ENCODE measurements around the gene PARD6A.
A peak's percentile ranks its signal among the peaks of the same experiment; 100 is the strongest.

PARD6A gene

GRCh38 chr16:67707210-67707609 lies 46.5 kb downstream of the PARD6A start:
- TF ChIP-seq, protein P1, sequence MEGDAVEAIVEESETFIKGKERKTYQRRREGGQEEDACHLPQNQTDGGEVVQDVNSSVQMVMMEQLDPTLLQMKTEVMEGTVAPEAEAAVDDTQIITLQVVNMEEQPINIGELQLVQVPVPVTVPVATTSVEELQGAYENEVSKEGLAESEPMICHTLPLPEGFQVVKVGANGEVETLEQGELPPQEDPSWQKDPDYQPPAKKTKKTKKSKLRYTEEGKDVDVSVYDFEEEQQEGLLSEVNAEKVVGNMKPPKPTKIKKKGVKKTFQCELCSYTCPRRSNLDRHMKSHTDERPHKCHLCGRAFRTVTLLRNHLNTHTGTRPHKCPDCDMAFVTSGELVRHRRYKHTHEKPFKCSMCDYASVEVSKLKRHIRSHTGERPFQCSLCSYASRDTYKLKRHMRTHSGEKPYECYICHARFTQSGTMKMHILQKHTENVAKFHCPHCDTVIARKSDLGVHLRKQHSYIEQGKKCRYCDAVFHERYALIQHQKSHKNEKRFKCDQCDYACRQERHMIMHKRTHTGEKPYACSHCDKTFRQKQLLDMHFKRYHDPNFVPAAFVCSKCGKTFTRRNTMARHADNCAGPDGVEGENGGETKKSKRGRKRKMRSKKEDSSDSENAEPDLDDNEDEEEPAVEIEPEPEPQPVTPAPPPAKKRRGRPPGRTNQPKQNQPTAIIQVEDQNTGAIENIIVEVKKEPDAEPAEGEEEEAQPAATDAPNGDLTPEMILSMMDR (conservative IDR thresholded peaks at IDR 0.05; ENCODE audit: low read depth): no peak
- no peak for DNase-seq (ENCODE audit: low spot score)
- ChIA-PET POLR2A (ENCODE audit: low non-redundant PET) (no interaction called here), CTCF (no interaction called here)
- no peak overlapping the region for H3K27ac ChIP-seq

- TF ChIP-seq, protein P1 (conservative IDR thresholded peaks at IDR 0.05; ENCODE audit: low read depth): no peak
- H3K27ac ChIP-seq: no peak overlapping the region
- CTCF ChIA-PET: interaction anchor here (1.4 kb wide), 1 partner anchor 108 kb away, joined by 3 read pairs; no protein-coding TSS in a partner anchor
- POLR2A ChIA-PET (ENCODE audit: low non-redundant PET): no interaction called here
- no peak for DNase-seq (ENCODE audit: low spot score)
Observed at GRCh38 chr16:67707790-67708189, 47.0 kb downstream of the PARD6A start.

GRCh38 chr16:67708368-67708771 lies 47.6 kb downstream of the PARD6A start:
- no peak for DNase-seq (ENCODE audit: low spot score)
- TF ChIP-seq, protein P1 (conservative IDR thresholded peaks at IDR 0.05; ENCODE audit: low read depth): no peak
- H3K27ac ChIP-seq: peak overlapping the region; percentile 26; the same call in 1 of the 2 replicates
- CTCF ChIA-PET: interaction anchor here (1.4 kb wide), 1 partner anchor 108 kb away, joined by 3 read pairs; no protein-coding TSS in a partner anchor
- POLR2A ChIA-PET (ENCODE audit: low non-redundant PET): no interaction called here

DNA sequence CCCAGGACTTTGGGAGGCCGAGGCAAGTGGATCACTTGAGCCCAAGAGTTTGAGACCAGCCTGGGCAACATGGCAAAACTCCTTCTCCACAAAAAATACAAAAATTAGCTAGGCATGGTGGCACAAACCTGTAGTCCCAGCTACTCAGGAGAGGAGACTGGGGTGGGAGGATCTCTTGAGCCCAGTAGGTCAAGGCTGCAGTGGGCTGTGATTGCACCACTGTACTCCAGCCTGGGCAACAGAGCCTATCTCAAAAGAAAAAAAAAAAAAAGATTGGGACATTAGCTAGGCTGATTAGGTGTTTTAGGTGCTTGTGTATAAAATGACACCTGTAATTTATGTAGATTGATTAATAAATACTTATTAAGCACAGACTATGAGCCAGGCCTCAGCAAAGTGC lies 48.3 kb downstream of the PARD6A start:
- TF ChIP-seq, protein P1 (conservative IDR thresholded peaks at IDR 0.05; ENCODE audit: low read depth): no peak
- CTCF ChIA-PET: interaction anchor here (0.6 to 1.4 kb wide), 2 partner anchors 107 to 206 kb away, joined by 3 to 4 read pairs; no protein-coding TSS in a partner anchor
- POLR2A ChIA-PET (ENCODE audit: low non-redundant PET): no interaction called here
- DNase-seq (ENCODE audit: low spot score): no peak
- H3K27ac ChIP-seq: peak overlapping the region; percentile 26; the same call in 1 of the 2 replicates

DNA sequence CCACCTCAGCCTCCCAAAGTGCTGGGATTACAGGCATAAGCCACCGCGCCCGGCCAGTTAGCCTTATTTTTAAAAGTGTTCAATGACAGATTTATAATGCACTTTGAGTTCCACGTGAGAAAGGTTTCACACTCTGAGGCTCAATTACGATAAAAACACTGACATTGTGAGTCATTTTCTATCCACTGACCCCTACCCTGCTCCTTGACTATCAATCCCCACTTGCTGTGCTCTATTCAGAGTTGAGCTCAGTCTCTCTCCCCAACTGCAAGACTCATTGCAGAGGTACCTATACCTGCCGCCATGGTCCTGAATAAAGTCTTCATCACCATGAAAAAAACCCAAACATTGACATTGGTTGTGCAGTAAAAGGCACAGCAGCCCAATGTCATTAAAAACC lies 49.8 kb downstream of the PARD6A start:
- ChIA-PET POLR2A (ENCODE audit: low non-redundant PET) (no interaction called here), CTCF (no interaction called here)
- no peak for DNase-seq (ENCODE audit: low spot score)
- no peak overlapping the region for H3K27ac ChIP-seq
- TF ChIP-seq, protein P1 (conservative IDR thresholded peaks at IDR 0.05; ENCODE audit: low read depth): no peak

Measured in RWPE1 (cell line).